GM12872 (cell line): ENCODE measurements around the gene ENDOV.
A peak's percentile ranks its signal among the peaks of the same experiment; 100 is the strongest.

Source experiments
- TF ChIP-seq, protein P1 (sequence below): IDR thresholded peaks from 3 replicates; pipeline ENCODE4 v1.5.1; 2011; ENCODE audit warnings: low read depth, mild to moderate bottlenecking, low read length, moderate library complexity; ENCODE audit not compliant: insufficient read depth

The ENDOV gene

DNA sequence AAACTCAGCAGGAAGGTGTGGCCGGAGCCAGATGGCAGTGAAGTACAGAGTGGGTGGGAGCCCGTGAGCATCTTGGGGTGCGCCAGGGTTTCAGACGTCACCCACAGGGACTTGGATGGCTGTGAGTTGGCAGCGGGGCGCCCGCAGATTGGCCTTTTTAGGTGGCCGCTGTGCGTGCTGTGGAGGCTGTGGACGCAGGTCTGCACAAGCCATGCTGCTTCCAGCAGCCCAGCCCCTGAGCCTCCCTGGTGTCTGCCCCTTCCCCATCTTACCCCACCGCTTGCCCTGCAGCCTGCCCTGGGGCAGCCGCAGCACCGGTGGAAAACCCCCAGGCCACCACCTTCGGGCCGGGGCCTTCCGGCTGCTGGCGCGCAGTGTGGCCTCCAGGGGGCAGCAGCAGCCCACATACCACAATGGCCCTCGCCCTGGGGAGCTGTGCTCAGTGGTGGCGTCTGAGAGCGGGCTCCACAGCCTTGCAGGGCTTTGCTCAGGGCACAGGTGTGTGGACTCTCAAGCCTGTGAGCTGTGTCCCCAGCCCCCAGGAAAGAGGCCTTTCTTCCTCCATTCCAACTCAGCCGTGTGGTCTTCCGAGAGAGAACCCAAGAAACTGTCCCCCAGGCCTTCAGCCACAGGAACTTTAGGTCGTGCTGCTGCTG is 11.8 kb downstream of the ENDOV start:
- TF ChIP-seq, protein P1, sequence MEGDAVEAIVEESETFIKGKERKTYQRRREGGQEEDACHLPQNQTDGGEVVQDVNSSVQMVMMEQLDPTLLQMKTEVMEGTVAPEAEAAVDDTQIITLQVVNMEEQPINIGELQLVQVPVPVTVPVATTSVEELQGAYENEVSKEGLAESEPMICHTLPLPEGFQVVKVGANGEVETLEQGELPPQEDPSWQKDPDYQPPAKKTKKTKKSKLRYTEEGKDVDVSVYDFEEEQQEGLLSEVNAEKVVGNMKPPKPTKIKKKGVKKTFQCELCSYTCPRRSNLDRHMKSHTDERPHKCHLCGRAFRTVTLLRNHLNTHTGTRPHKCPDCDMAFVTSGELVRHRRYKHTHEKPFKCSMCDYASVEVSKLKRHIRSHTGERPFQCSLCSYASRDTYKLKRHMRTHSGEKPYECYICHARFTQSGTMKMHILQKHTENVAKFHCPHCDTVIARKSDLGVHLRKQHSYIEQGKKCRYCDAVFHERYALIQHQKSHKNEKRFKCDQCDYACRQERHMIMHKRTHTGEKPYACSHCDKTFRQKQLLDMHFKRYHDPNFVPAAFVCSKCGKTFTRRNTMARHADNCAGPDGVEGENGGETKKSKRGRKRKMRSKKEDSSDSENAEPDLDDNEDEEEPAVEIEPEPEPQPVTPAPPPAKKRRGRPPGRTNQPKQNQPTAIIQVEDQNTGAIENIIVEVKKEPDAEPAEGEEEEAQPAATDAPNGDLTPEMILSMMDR = peak; percentile 96

DNA sequence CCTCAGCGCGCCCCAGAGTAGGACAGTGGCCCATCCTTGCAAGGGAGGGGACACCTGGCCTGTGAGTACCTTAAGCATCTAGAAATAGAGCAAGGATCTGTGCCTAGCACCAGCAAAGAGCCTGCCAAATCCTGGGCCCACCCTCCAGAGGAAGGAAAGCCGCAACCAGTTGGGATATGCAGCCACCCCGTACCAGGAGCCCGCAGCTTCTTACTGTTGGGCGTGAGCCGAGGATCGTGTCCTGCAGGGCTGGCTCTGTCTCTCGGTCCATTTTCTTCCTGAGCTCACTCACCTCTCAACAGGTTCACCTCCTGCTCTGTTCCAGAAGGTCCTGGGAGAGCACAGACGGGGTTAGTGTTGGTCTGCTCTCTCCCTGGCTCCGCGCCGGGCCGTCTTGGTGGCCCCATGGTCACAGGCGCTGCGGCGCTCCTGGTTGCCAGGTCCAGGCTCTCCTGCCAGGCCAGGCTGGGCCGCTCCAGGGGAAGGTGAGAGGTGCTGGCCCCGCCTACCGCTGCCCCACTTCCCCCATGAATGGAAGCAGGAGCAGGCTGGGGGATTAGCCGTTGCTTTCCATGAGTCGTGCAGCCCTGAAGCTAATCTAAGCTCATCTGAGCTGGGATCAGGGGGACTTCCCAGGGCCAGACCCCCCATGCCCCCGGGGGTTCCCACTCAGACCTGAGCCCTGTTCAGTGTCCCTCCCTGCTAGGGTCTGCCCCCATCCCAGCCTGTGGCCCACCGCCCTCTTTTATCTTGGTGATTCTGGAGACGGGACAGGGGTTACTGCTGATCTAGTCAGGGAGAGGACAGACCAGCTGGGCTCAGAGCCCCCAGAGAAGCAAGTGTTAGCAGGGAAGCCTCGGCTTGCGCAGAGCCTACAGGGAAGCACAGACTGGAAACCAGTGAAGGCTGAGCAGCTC is 12.7 kb downstream of the ENDOV start:
- TF ChIP-seq, protein P1 = no peak

DNA sequence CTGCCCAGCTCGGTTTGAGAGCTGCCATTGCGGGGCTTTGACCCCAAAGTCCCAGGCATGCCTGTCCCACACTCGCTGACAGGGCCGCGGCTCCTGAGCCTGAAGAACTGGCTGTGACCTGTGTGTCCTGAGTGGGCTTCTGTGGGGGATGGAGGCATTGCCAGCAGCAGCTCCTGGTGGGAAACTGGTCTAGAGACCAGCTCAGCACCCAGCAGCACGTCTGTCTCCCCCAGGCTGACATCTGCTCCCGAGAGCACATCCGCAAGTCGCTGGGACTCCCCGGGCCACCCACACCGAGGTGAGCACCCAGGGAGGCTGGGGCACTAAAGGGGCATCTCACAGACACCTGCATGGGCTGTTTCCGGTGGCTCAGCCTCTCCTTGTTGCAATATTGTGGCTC is 13.4 kb downstream of the ENDOV start:
- TF ChIP-seq, protein P1 = no peak

DNA sequence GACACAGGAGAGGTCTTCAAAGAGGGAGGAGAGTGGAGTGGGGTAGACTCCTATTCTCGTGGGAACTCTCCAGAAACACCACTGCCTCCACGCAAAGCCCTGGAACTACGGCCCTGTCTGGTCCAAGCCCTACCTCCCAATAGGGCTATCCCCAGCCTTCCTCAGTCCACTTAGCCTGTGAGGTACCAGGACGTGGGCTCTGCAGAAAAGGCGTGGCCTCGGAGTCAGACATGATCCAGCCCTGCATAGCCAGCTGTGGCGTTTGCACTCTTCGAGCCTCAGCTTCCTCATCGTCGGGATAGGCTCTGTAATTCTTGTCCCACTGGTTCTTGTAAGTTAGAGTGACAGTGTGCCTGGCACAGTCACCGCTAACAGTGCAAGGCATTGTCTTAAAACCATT is 13.8 kb downstream of the ENDOV start:
- TF ChIP-seq, protein P1 = no peak

DNA sequence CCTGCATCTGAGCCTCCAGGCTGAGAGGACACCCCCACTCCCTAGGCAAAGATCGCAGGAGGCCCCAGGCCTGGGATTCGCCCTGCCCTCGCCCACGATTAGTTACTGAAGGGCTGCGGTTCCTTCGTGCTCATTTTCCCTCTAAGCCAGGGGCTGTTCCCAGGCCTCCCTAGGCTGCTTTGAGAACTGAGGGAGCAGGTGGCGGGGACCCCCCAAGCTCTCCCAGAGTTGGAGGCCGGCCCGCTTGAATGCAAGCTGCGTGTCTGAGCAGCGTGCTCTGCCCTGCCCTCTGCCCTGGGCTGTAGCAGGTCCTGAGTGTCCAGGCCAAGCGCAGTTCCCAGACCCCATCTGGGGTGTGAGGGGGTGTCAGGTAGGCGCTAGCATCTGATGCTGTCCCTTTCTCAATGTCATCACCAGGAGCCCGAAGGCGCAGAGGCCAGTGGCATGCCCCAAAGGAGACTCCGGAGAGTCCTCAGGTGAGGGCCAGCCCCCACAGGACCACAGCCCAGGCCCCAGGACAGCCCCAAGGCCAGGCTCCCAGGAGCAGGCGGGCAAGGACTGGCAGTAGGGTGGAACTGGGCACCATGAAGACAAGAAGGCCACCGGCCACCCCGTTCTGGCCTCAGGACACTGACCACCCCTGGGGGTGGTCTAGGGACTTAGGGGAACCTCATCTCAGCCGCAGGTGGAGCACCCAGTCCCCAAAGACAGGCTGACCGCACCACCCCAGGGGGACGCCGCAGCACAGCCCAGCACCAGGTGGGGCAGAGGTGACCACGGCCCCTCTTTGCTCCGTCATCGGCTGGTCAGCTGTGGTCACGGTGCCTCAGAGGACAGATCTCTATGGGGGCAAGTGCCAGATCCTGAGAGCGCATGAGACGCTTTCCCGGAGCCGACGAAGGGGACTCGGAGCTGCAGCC is 14.6 kb downstream of the ENDOV start:
- TF ChIP-seq, protein P1 = no peak

DNA sequence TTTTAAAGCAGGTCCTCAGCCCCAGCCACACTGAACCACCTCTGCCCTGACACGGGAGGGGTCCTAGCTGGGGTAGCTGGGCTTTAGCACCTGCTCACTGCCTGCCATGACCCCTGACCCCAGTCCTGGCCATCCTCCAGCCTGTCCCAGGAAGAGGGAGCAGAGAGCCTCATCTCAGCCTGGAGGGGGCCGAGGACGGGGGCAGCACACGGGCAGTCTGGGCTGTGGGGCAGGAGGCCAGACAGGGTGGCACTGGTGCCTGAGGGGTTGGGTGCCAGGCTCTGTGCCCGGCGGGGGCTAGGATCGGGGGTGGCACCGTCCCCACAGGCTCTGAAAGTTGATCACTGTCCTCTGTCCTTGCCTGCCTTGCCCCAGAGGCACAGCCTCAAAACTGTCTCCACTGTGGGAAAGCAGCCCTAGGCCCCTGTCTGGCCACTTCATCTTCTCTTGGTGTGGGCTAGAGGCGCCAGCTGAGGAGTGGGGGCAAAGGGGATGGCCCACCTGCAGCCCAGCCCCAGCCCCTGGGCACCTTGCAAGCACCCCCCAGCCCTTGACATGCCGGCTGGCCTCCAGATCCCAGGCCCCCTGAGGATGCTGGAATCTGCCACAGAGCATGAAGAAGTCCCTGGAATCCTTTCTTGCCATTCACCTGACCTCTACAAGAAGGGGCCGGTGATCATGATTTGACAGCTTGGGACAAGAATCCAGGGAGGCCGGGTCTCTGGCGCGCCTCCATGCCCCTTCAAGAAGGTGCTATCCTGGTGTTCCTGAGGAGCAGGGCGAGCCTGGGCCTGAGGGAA is 15.7 kb downstream of the ENDOV start:
- TF ChIP-seq, protein P1 = no peak
